ENCODE measurements around the gene PFDN1. TPM values are rescaled to one million over a fixed set of nuclear protein-coding genes. Genes with fewer than 3 reads are reported as not detected.

The PFDN1 gene
- total RNA-seq, 2 donors from 2014 or later: 40.1 to 64.1 TPM

GRCh38 chr5:140266471-140267200 lies 36.3 kb downstream of the PFDN1 start:
- ATAC-seq (replicated peaks): no peak
- Mint-ChIP-seq H3K27me3 (no peaks in the 10 kb centered on the region), H3K36me3 (ENCODE audit: low read depth) (no peaks in the 10 kb centered on the region), H3K9me3 (no peaks in the 10 kb centered on the region), H3K4me1 (peaks cover 31% of the 10 kb centered on the region), H3K4me3 (peak overlapping the region; percentile 0), H3K27ac (no peak overlapping the region)

DNA sequence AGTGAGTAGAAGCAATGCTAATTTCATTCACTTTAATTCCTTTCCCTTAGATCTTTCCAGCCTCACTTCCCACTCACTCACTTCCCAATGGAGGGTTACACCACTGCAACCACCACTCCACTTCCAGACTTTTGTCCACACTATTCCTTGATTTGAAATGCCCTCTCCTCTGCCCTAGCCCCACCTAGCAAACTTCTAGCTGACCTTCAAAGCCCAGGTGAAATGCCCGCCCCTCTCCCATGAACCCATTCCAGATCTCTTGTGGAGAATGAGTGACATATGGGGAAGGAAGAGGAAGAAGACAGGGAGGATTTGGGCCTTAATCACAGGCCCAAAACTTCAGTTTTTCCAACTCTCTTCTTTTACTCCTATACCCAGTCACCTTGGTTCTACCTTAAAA lies 37.1 kb downstream of the PFDN1 start:
- H3K9me3 Mint-ChIP-seq: no peaks in the 10 kb centered on the region
- H3K4me1 Mint-ChIP-seq: peaks cover 31% of the 10 kb centered on the region
- peak overlapping the region; percentile 74 for H3K27ac Mint-ChIP-seq
- H3K27me3 Mint-ChIP-seq: no peaks in the 10 kb centered on the region
- no peak for ATAC-seq (replicated peaks)
- H3K4me3 Mint-ChIP-seq: peak overlapping the region; percentile 0
- H3K36me3 Mint-ChIP-seq (ENCODE audit: low read depth): no peaks in the 10 kb centered on the region

DNA sequence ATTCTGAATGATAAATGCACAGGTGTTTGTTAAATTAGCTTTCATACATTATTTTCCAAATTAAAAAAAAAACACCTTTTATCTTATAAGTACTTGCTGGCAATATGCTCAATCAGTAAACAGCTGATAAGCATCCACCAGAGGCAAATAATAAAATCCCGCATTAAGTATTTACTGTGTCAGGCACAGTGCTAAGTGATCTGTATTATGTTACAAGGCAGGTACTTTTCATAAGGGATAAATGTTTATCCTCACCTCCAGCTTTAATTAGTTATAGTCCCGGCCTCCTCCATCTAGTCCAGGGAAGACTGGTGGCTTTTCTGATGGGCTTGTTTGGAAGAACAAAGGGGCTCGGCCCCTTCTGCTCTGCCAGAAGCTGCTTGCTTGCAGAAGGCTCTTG lies 40.1 kb downstream of the PFDN1 start:
- no peak overlapping the region for H3K27ac Mint-ChIP-seq
- H3K4me3 Mint-ChIP-seq: no peak overlapping the region
- no peaks in the 10 kb centered on the region for H3K27me3 Mint-ChIP-seq
- peaks cover 4% of the 10 kb centered on the region for H3K9me3 Mint-ChIP-seq
- peaks cover 12% of the 10 kb centered on the region for H3K36me3 Mint-ChIP-seq (ENCODE audit: low read depth)
- peaks cover 45% of the 10 kb centered on the region for H3K4me1 Mint-ChIP-seq
- no peak for ATAC-seq (replicated peaks)

DNA sequence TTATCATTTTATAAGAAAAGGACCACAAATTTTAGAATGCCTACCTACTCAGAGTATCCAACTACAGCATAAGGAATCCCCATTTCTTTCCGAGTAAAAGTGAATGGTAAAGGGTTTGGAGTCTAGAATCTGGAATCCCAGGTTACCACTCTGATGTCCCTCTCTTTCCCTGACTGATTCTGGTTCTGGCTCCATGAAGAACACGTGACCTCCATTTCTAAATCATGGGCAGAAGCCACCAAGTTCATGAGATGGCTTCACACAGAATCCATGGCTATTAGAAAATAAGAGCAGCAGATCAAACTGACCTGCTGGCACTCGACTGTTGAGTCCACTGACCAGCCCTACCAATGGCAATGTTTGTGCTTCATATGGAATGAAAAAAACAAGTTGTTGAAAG lies 40.7 kb downstream of the PFDN1 start:
- H3K27ac Mint-ChIP-seq: no peak overlapping the region
- no peak overlapping the region for H3K4me3 Mint-ChIP-seq
- no peak for ATAC-seq (replicated peaks)
- H3K9me3 Mint-ChIP-seq: peaks cover 4% of the 10 kb centered on the region
- peaks cover 46% of the 10 kb centered on the region for H3K4me1 Mint-ChIP-seq
- no peaks in the 10 kb centered on the region for H3K27me3 Mint-ChIP-seq
- peaks cover 18% of the 10 kb centered on the region for H3K36me3 Mint-ChIP-seq (ENCODE audit: low read depth)

- H3K4me3 Mint-ChIP-seq: peak overlapping the region; percentile 21
- peaks cover 18% of the 10 kb centered on the region for H3K36me3 Mint-ChIP-seq (ENCODE audit: low read depth)
- peaks cover 4% of the 10 kb centered on the region for H3K9me3 Mint-ChIP-seq
- peaks cover 44% of the 10 kb centered on the region for H3K4me1 Mint-ChIP-seq
- peak; percentile 93 for ATAC-seq (replicated peaks)
- H3K27me3 Mint-ChIP-seq: no peaks in the 10 kb centered on the region
- H3K27ac Mint-ChIP-seq: peak overlapping the region; percentile 32
Observed at GRCh38 chr5:140261403-140262171, 41.3 kb downstream of the PFDN1 start.

- peaks cover 18% of the 10 kb centered on the region for H3K36me3 Mint-ChIP-seq (ENCODE audit: low read depth)
- H3K27me3 Mint-ChIP-seq: no peaks in the 10 kb centered on the region
- peaks cover 4% of the 10 kb centered on the region for H3K9me3 Mint-ChIP-seq
- ATAC-seq (replicated peaks): no peak
- peaks cover 30% of the 10 kb centered on the region for H3K4me1 Mint-ChIP-seq
- peak overlapping the region; percentile 23 for H3K27ac Mint-ChIP-seq
- H3K4me3 Mint-ChIP-seq: peak overlapping the region; percentile 30
Observed at GRCh38 chr5:140260089-140260656, 42.7 kb downstream of the PFDN1 start.

GRCh38 chr5:140259500-140259899 lies 43.4 kb downstream of the PFDN1 start:
- Mint-ChIP-seq H3K9me3 (peaks cover 4% of the 10 kb centered on the region), H3K4me1 (peaks cover 28% of the 10 kb centered on the region), H3K4me3 (peak overlapping the region; percentile 30), H3K36me3 (ENCODE audit: low read depth) (peaks cover 18% of the 10 kb centered on the region), H3K27me3 (no peaks in the 10 kb centered on the region), H3K27ac (peak overlapping the region; percentile 80)
- ATAC-seq (replicated peaks): peak; percentile 50

DNA sequence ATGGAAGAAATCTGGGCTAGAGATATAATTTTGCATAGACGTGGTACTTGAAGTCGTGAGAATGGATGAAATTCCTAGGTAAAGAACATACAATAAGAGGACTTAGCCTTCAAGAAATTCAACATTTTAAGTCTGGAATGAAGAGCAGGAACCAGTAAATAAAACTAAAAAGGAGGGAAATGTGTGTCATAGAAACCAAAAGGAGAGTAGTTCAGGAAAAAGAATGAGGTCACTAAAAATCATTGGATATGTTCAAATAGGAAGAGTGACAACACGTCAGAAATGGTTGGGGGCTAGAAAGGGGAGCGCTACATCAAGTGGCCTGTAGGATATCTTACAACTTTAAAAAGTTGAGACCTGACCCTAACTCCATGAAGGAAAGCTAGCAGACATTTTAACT lies 44.0 kb downstream of the PFDN1 start:
- Mint-ChIP-seq H3K36me3 (ENCODE audit: low read depth) (peaks cover 18% of the 10 kb centered on the region), H3K9me3 (peaks cover 4% of the 10 kb centered on the region), H3K4me1 (peaks cover 28% of the 10 kb centered on the region), H3K4me3 (peak overlapping the region; percentile 30), H3K27me3 (no peaks in the 10 kb centered on the region), H3K27ac (peak overlapping the region; percentile 80)
- no peak for ATAC-seq (replicated peaks)

DNA sequence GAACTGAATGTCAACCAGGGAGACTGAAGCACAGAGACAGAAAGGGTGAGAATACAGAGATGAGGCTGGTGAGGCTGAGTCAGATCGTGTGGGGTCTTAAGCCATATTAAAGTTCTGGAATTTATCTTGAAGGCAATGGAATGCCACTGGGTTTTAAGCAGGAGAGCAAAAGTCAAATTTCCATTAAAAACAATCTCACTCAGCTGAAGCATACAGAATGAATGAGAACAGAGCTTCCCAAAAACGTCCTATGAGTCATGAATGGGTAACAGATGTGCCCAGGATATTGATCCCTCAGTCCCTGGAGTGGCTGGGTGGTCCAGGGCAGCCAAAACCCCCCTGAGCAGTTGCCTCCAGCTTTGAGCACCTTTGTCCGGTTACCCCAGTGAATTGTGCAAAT lies 44.9 kb downstream of the PFDN1 start:
- H3K27me3 Mint-ChIP-seq: no peaks in the 10 kb centered on the region
- no peak overlapping the region for H3K4me3 Mint-ChIP-seq

DNA sequence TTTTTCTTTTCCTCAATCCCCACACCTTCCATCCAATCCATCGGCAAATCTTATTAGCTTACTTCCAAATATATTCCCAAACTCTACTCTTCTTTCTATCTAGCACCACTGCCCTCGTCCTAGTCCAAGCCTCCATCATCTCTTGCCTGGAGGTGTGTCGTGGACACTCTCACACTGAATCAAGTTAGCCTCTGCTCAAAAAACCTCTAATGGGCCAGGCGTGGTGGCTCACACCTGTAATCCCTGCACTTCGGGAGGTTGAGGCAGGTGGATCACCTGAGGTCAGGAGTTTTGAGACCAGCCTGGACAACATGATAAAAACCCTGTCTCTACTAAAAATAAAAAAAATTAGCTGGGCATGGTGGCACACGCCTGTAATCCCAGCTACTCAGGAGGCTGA lies 46.2 kb downstream of the PFDN1 start:
- peaks cover 36% of the 10 kb centered on the region for H3K4me1 Mint-ChIP-seq
- no peak for ATAC-seq (replicated peaks)
- peaks cover 4% of the 10 kb centered on the region for H3K9me3 Mint-ChIP-seq
- H3K4me3 Mint-ChIP-seq: no peak overlapping the region
- H3K36me3 Mint-ChIP-seq (ENCODE audit: low read depth): peaks cover 18% of the 10 kb centered on the region
- no peaks in the 10 kb centered on the region for H3K27me3 Mint-ChIP-seq
- no peak overlapping the region for H3K27ac Mint-ChIP-seq

More for the DNA sequence above, 44.9 kb downstream of the PFDN1 start:
- Mint-ChIP-seq H3K27ac (peak overlapping the region; percentile 80), H3K9me3 (peaks cover 4% of the 10 kb centered on the region), H3K4me1 (peaks cover 28% of the 10 kb centered on the region), H3K36me3 (ENCODE audit: low read depth) (peaks cover 18% of the 10 kb centered on the region)
- no peak for ATAC-seq (replicated peaks)

DNA sequence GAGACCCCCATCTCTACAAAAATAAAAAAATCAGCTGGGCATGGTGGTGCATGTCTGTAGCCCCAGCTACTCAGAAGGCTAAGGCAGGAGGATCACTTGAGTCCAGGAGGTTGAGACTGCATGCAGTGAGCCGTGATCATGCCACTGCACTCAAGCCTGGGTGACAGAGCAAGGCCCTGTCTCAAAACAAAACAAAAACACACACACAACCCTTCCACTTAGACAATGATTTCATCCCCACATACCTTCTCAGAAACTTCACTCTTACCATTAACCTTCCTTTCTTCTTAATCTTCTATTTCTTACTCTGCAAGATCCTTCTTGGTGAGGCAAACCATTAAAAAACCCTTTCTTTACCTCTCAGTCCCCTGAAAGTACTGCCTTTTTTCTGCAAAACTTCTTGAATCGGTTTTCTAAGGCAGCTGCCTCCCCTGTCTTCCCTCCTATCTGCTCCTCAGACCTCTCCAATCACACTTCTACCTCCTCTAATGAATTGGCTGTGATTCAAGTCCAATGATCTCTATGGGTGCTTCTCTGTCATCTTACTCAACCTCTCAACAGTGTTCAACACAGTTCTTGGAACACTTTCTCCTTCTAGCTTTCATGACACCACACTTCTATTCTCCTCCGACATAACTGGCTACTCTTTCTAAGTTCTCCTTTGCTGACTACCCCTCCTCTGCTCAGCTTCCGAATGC lies 47.3 kb downstream of the PFDN1 start:
- peak; percentile 25 for ATAC-seq (replicated peaks)
- no peak overlapping the region for H3K4me3 Mint-ChIP-seq
- H3K9me3 Mint-ChIP-seq: peaks cover 4% of the 10 kb centered on the region
- peaks cover 39% of the 10 kb centered on the region for H3K4me1 Mint-ChIP-seq
- no peak overlapping the region for H3K27ac Mint-ChIP-seq
- H3K27me3 Mint-ChIP-seq: no peaks in the 10 kb centered on the region
- H3K36me3 Mint-ChIP-seq (ENCODE audit: low read depth): peaks cover 20% of the 10 kb centered on the region

- H3K4me1 Mint-ChIP-seq: peaks cover 43% of the 10 kb centered on the region
- H3K4me3 Mint-ChIP-seq: no peak overlapping the region
Observed at GRCh38 chr5:140253985-140254384, 48.9 kb downstream of the PFDN1 start.

GRCh38 chr5:140252470-140253126 lies 50.3 kb downstream of the PFDN1 start:
- Mint-ChIP-seq H3K27me3 (no peaks in the 10 kb centered on the region), H3K9me3 (no peaks in the 10 kb centered on the region), H3K36me3 (ENCODE audit: low read depth) (peaks cover 21% of the 10 kb centered on the region), H3K4me3 (peak overlapping the region; percentile 45), H3K27ac (peak overlapping the region; percentile 65), H3K4me1 (peaks cover 32% of the 10 kb centered on the region)
- no peak for ATAC-seq (replicated peaks)

More at GRCh38 chr5:140253985-140254384, 48.9 kb downstream of the PFDN1 start:
- H3K27me3 Mint-ChIP-seq: no peaks in the 10 kb centered on the region
- peaks cover 4% of the 10 kb centered on the region for H3K9me3 Mint-ChIP-seq
- no peak for ATAC-seq (replicated peaks)
- peaks cover 32% of the 10 kb centered on the region for H3K36me3 Mint-ChIP-seq (ENCODE audit: low read depth)
- H3K27ac Mint-ChIP-seq: no peak overlapping the region

DNA sequence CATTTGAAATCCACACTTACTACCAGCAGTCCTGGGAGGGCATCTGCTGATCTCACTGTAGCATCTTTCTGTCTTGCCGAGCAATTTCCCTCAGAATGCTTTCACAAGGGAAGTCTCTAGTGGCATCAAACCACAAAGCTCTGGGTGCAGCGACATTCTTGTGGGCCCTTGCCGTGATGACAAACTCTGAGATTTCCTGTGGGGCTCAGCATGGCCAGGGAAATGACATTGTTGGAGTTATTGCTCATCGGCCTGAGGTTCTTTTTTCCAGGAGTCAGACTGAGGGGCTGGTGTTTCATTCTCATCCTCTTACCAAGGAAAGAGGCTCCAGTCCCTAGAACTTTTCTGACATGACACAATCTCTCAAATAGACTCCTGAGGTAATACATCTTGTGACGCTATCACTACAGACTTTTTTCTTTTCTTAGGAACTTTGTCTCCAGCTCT lies 51.4 kb downstream of the PFDN1 start:
- H3K4me3 Mint-ChIP-seq: peak overlapping the region; percentile 45
- peak; percentile 96 for ATAC-seq (replicated peaks)
- H3K9me3 Mint-ChIP-seq: no peaks in the 10 kb centered on the region
- H3K4me1 Mint-ChIP-seq: peaks cover 27% of the 10 kb centered on the region
- no peaks in the 10 kb centered on the region for H3K27me3 Mint-ChIP-seq
- H3K36me3 Mint-ChIP-seq (ENCODE audit: low read depth): peaks cover 17% of the 10 kb centered on the region
- peak overlapping the region; percentile 65 for H3K27ac Mint-ChIP-seq

All from activated T-helper 17 cell treated with anti-CD3 and anti-CD28 coated beads, Interleukin-2, amount 50 U/mL, for 72 hours (primary cell).